HCT116 (cell line): ENCODE data around the gene INCENP.

Experiments used
- CEBPB ChIP-seq: IDR thresholded peaks from 2 replicates; pipeline ENCODE4 v1.6.1; 2012; ENCODE audit warnings: low read depth
- EZH2 ChIP-seq: fragments of 200-600 bp; sonication (generic); IDR thresholded peaks from 2 replicates; pipeline ENCODE4 v1.6.1; 2017; ENCODE audit warnings: antibody characterized with exemption, mixed run types
- POLR2A ChIP-seq: IDR thresholded peaks from 2 replicates; pipeline ENCODE4 v1.7.0; 2011; ENCODE audit warnings: borderline replicate concordance; ENCODE audit not compliant: insufficient read depth, insufficient read length; ENCODE audit errors: extremely low read depth
- POLR2AphosphoS5 ChIP-seq: IDR thresholded peaks from 2 replicates; pipeline ENCODE4 v1.6.1; 2011; ENCODE audit warnings: mild to moderate bottlenecking, low read depth, low read length, moderate library complexity
- RAD21 ChIP-seq: IDR thresholded peaks from 2 replicates; pipeline ENCODE4 v1.6.1; 2012; ENCODE audit warnings: low read depth, mild to moderate bottlenecking
- SIN3A ChIP-seq: IDR thresholded peaks from 2 replicates; pipeline ENCODE4 v1.6.1; 2012; ENCODE audit warnings: low read depth
- YY1 ChIP-seq: IDR thresholded peaks from 2 replicates; pipeline ENCODE4 v1.6.1; 2011; ENCODE audit warnings: low read length, low read depth, moderate library complexity, mild to moderate bottlenecking; ENCODE audit not compliant: insufficient replicate concordance; ENCODE audit errors: extremely low read depth
- ZFX ChIP-seq: fragments of 450-650 bp; IDR thresholded peaks from 2 replicates; pipeline ENCODE4 v1.6.1; 2017
- TF ChIP-seq, protein P1 (sequence below), 3 experiments: fragments of 200-600 bp in 1 of 3; sonication (generic) in 1 of 3; IDR thresholded peaks in 2 of 3; conservative IDR thresholded peaks in 1 of 3; 2 replicates each; pipeline ENCODE4 v1.5.1; 2012 to 2017; ENCODE audit warnings: low read depth in 2 of 3, low read length in 2 of 3, antibody characterized with exemption in 1 of 3, borderline replicate concordance in 1 of 3, control low read depth in 1 of 3, mild to moderate bottlenecking in 1 of 3, mixed read lengths in 1 of 3, mixed run types in 1 of 3, moderate library complexity in 1 of 3; ENCODE audit not compliant: insufficient read depth in 1 of 3
- TF ChIP-seq, protein P2 (sequence below): IDR thresholded peaks from 2 replicates; pipeline ENCODE4 v1.6.1; 2012

DNA sequence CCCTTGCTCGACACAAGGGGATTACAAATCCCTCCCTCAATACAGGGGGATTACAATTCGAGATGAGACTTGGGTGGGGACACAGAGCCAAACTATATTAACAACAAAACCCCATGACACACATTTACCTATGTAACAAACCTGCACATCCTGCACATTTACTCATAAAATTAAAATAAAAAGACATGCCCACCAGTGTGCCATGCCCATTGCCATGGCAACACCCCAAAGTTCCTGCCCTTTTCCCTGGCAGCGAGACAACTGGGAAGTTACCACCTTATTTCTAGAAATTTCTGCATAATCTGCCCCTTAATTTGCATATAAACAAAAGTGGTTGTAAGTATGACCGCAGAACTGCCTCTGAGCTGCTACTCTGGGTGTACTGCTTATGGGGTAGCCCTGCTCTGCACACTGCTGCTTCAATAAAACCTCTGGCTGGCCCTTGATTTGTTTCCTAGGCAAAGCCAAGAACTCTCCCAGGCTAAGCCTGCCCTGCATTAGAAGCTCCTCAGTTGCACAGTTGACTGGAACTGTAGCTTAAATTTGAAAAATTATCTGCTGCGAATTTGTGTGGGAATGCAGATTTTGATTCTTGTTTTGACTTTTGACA is 8.6 kb upstream of the INCENP start:
- TF ChIP-seq, protein P1, sequence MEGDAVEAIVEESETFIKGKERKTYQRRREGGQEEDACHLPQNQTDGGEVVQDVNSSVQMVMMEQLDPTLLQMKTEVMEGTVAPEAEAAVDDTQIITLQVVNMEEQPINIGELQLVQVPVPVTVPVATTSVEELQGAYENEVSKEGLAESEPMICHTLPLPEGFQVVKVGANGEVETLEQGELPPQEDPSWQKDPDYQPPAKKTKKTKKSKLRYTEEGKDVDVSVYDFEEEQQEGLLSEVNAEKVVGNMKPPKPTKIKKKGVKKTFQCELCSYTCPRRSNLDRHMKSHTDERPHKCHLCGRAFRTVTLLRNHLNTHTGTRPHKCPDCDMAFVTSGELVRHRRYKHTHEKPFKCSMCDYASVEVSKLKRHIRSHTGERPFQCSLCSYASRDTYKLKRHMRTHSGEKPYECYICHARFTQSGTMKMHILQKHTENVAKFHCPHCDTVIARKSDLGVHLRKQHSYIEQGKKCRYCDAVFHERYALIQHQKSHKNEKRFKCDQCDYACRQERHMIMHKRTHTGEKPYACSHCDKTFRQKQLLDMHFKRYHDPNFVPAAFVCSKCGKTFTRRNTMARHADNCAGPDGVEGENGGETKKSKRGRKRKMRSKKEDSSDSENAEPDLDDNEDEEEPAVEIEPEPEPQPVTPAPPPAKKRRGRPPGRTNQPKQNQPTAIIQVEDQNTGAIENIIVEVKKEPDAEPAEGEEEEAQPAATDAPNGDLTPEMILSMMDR (IDR thresholded peaks at IDR 0.05 in 2 of 3, conservative IDR thresholded peaks at IDR 0.05 in 1 of 3; ENCODE audit: borderline replicate concordance in 1 of 3, insufficient read depth in 1 of 3, low read depth in 2 of 3, low read length in 2 of 3), result no peak
- no peak for TF ChIP-seq ZFX
- no peak for TF ChIP-seq SIN3A
- TF ChIP-seq, protein P2, sequence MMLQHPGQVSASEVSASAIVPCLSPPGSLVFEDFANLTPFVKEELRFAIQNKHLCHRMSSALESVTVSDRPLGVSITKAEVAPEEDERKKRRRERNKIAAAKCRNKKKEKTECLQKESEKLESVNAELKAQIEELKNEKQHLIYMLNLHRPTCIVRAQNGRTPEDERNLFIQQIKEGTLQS, result no peak
- no peak for TF ChIP-seq POLR2A
- TF ChIP-seq CEBPB, result no peak
- TF ChIP-seq EZH2, result no peak
- TF ChIP-seq YY1, result no peak
- no peak for TF ChIP-seq RAD21
- TF ChIP-seq POLR2AphosphoS5, result no peak
